K562 (cell line): Measurements from ENCODE around the gene CREG2. TPM values are rescaled to one million over a fixed set of nuclear protein-coding genes. Genes with fewer than 3 reads are reported as not detected.

Source experiments
- BRF1 ChIP-seq: IDR thresholded peaks from 3 replicates; pipeline ENCODE4 v1.6.1; 2011; ENCODE audit warnings: borderline replicate concordance, mild to moderate bottlenecking; ENCODE audit not compliant: insufficient read length; ENCODE audit errors: extremely low read depth
- CBX3 ChIP-seq, 2 experiments: IDR thresholded peaks; 1 replicate in 1 of 2; 2 replicates in 1 of 2; pipeline ENCODE4 v1.6.1; 2012; ENCODE audit warnings: inconsistent platforms in 2 of 2, low read length in 2 of 2, borderline replicate concordance in 1 of 2, control low read depth in 1 of 2
- GTF2A2 ChIP-seq: IDR thresholded peaks from 2 replicates; pipeline ENCODE4 v1.6.1; 2016; ENCODE audit warnings: mild to moderate bottlenecking, missing genetic modification characterization, missing compliant biosample characterization
- HCFC1 ChIP-seq: IDR thresholded peaks from 2 replicates; pipeline ENCODE4 v1.6.1; 2012; ENCODE audit warnings: low read depth, low read length, improper control_type of control experiment
- HEY1 ChIP-seq: fragments of 250-450 bp; sonication (Bioruptor Pico); IDR thresholded peaks from 2 replicates; pipeline ENCODE4 v1.5.0; 2020; ENCODE audit warnings: mild to moderate bottlenecking, moderate library complexity, borderline replicate concordance
- HMG20A ChIP-seq: fragments of 450-650 bp; formaldehyde crosslinking; conservative IDR thresholded peaks from 2 replicates; pipeline ENCODE4 v1.4.0; 2020; ENCODE audit warnings: mild to moderate bottlenecking, mixed read lengths
- KDM5B ChIP-seq: fragments of 200-600 bp; sonication (generic); IDR thresholded peaks from 2 replicates; pipeline ENCODE4 v1.6.1; 2012; ENCODE audit warnings: low read depth, mild to moderate bottlenecking, moderate library complexity, low read length, control low read depth, inconsistent platforms; ENCODE audit not compliant: insufficient replicate concordance
- MCM2 ChIP-seq: fragments of 450-650 bp; IDR thresholded peaks from 2 replicates; pipeline ENCODE4 v1.6.1; 2017; ENCODE audit warnings: low read depth, mild to moderate bottlenecking
- MIER1 ChIP-seq: fragments of 450-650 bp; IDR thresholded peaks from 2 replicates; pipeline ENCODE4 v1.6.1; 2016; ENCODE audit warnings: antibody characterized with exemption, mild to moderate bottlenecking, low read depth
- NRF1 ChIP-seq, 2 experiments: fragments of 450-650 bp; IDR thresholded peaks in 1 of 2; conservative IDR thresholded peaks in 1 of 2; 2 replicates each; pipeline ENCODE4 v1.6.1; 2014; ENCODE audit warnings: mild to moderate bottlenecking in 2 of 2
- SIN3B ChIP-seq: fragments of 450-650 bp; IDR thresholded peaks from 2 replicates; pipeline ENCODE4 v1.6.1; 2017; ENCODE audit warnings: low read depth, mild to moderate bottlenecking, moderate library complexity
- SPI1 ChIP-seq: IDR thresholded peaks from 2 replicates; pipeline ENCODE4 v1.6.1; 2011; ENCODE audit warnings: low read depth, low read length, control low read depth, borderline replicate concordance
- SRF ChIP-seq, 2 experiments: fragments of 250-450, 450-650 bp in 1 of 2; sonication (Bioruptor Pico) in 1 of 2; sonication (generic) in 1 of 2; formaldehyde crosslinking; IDR thresholded peaks; 2 replicates each; pipeline versions ENCODE4 v1.5.0 to v1.5.1; 2020 to 2022; ENCODE audit warnings: mild to moderate bottlenecking in 1 of 2, missing genetic modification reagents in 1 of 2
- TEAD2 ChIP-seq: fragments of 450-650 bp; IDR thresholded peaks from 2 replicates; pipeline ENCODE4 v1.6.1; 2016; ENCODE audit warnings: missing genetic modification characterization, control low read depth, missing compliant biosample characterization
- YBX1 ChIP-seq: fragments of 450-650 bp; IDR thresholded peaks from 2 replicates; pipeline ENCODE4 v1.7.1; 2016; ENCODE audit warnings: mild to moderate bottlenecking
- ZNF184 ChIP-seq: sonication (generic); formaldehyde crosslinking; IDR thresholded peaks from 2 replicates; pipeline ENCODE4 v1.5.0; 2020; ENCODE audit warnings: missing genetic modification reagents
- ZNF644 ChIP-seq: fragments of 200-800 bp; sonication (Bioruptor generic); IDR thresholded peaks from 2 replicates; pipeline ENCODE4 v1.6.1; 2016; ENCODE audit warnings: low read depth, missing genetic modification characterization, missing compliant biosample characterization
- polyA plus RNA-seq, 8 experiments: library from polyadenylated mRNA; depleted of rRNA in 4 of 8; stranded (reverse) in 5 of 8; unstranded in 3 of 8; fragments of >200 nt; fragmentation: Nextera tagmentation in 2 of 8; fragmentation: Illumina TruSeq in 1 of 8; extraction: Ambion mirVana in 2 of 8; extraction: Trizol in 1 of 8; gene quantifications; 2 replicates each; pipeline versions ENCODE4 v1.2.1 to v1.2.3, GENCODE V29; 2011 to 2014; ENCODE audit warnings: inconsistent platforms in 1 of 8, missing spikeins in 1 of 8
- total RNA-seq, 7 experiments: library from RNA; depleted of rRNA in 6 of 7; stranded (reverse); fragments of >200 nt in 6 of 7; fragmentation: Illumina TruSeq in 2 of 7; extraction: Trizol in 2 of 7; gene quantifications; 2 replicates each; pipeline versions ENCODE4 v1.2.1 to v1.2.3, GENCODE V29; 2011 to 2021; ENCODE audit warnings: low replicate concordance in 1 of 7
- TF ChIP-seq, protein P1 (sequence below): sonication (generic); formaldehyde crosslinking; IDR thresholded peaks from 2 replicates; pipeline ENCODE4 v1.8.0; 2022; ENCODE audit warnings: missing genetic modification reagents, mild to moderate bottlenecking, borderline replicate concordance
- TF ChIP-seq, protein P2 (sequence below): fragments of 450-650 bp; IDR thresholded peaks from one replicate; pipeline ENCODE4 v1.6.1; 2018; ENCODE audit warnings: mild to moderate bottlenecking, moderate library complexity; ENCODE audit not compliant: partially characterized antibody
- TF ChIP-seq, protein P3 (sequence below): IDR thresholded peaks from 2 replicates; pipeline ENCODE4 v1.6.1; 2011; ENCODE audit not compliant: insufficient read length; ENCODE audit errors: extremely low read depth
- TF ChIP-seq, protein P4 (sequence below): fragments of 200-400 bp; formaldehyde crosslinking; IDR thresholded peaks from 2 replicates; pipeline ENCODE4 v1.6.1; 2017; ENCODE audit warnings: mild to moderate bottlenecking, low read depth, low read length, moderate library complexity

Gene CREG2
- total and polyA plus RNA-seq, 9 of the 15 experiments (the other 6 are each of a cell fraction or from before 2014, with no cell fraction given) = not detected

DNA sequence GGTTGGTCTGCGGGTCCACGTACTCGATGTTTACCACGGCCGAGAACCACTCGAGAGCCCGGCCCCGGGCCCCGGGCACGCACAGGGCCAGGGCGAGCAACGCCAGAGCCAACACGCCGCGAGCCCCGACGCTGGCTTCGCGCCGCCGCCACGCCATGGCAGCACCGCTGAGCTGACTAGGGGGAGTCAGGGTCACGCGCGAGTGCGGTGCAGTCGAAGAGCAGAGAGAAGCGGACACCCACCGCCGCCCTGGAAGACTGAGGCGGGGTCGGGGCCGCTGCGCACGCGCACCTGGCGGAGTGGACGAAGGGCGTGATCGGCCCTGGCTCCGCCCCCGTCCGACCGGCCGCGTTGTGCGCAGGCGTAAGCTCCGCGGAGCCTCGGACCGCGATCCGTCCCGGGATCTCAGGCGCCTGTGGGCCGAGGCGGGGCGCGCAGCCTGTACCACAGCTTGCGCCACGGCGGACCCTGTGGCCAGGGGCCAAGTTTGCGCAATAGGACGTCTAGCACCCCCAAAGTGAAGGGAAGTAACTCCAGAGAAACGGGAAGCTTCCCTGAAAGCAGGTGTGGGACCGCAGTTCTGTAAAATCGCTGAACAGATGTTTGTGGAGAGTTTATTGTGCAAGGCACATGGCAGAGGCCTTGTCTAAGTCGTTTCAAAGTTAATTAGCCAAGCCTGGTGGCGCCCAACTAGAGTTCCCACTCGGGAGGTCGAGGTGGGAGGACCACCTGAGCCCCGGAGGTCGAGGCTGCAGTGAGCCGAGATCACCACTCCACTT lies 78.7 kb downstream of the CREG2 start, which contains the start of gene RNF149 (continued):
- TF ChIP-seq BRF1 (no peak), SIN3B (no peak), CBX3 (IDR thresholded peaks at IDR 0.05; ENCODE audit: borderline replicate concordance in 1 of 2, low read length in 2 of 2) (peak in 1 of 2 experiments; percentile 48; a peak in 1 of 3 replicates), SPI1 (peak; percentile 72; the same call in 1 of the 2 replicates), HMG20A (CRISPR knock-in tag) (no peak), ZNF644 (tag) (0 out of 2 replicates have a peak, but pooled peaks have one; percentile 31), ZNF184 (CRISPR knock-in tag) (no peak), MIER1 (0 out of 2 replicates have a peak, but pooled peaks have one; percentile 55), SRF (CRISPR knock-in tag; IDR thresholded peaks at IDR 0.05) (peak in 1 of 2 experiments; percentile 82; a peak in 2 of 4 replicates), KDM5B (peak; percentile 89), GTF2A2 (no peak), MCM2 (no peak), TEAD2 (tag) (no peak), HEY1 (CRISPR knock-in tag) (no peak), YBX1 (no peak), NRF1 (conservative IDR thresholded peaks at IDR 0.05 in 1 of 2, IDR thresholded peaks at IDR 0.05 in 1 of 2) (peak; percentile 99), HCFC1 (no peak)
- TF ChIP-seq, protein P1, sequence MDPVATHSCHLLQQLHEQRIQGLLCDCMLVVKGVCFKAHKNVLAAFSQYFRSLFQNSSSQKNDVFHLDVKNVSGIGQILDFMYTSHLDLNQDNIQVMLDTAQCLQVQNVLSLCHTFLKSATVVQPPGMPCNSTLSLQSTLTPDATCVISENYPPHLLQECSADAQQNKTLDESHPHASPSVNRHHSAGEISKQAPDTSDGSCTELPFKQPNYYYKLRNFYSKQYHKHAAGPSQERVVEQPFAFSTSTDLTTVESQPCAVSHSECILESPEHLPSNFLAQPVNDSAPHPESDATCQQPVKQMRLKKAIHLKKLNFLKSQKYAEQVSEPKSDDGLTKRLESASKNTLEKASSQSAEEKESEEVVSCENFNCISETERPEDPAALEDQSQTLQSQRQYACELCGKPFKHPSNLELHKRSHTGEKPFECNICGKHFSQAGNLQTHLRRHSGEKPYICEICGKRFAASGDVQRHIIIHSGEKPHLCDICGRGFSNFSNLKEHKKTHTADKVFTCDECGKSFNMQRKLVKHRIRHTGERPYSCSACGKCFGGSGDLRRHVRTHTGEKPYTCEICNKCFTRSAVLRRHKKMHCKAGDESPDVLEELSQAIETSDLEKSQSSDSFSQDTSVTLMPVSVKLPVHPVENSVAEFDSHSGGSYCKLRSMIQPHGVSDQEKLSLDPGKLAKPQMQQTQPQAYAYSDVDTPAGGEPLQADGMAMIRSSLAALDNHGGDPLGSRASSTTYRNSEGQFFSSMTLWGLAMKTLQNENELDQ = 0 out of 2 replicates have a peak, but pooled peaks have one; percentile 42
- TF ChIP-seq, protein P2, sequence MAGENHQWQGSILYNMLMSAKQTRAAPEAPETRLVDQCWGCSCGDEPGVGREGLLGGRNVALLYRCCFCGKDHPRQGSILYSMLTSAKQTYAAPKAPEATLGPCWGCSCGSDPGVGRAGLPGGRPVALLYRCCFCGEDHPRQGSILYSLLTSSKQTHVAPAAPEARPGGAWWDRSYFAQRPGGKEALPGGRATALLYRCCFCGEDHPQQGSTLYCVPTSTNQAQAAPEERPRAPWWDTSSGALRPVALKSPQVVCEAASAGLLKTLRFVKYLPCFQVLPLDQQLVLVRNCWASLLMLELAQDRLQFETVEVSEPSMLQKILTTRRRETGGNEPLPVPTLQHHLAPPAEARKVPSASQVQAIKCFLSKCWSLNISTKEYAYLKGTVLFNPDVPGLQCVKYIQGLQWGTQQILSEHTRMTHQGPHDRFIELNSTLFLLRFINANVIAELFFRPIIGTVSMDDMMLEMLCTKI = no peak
- TF ChIP-seq, protein P3, sequence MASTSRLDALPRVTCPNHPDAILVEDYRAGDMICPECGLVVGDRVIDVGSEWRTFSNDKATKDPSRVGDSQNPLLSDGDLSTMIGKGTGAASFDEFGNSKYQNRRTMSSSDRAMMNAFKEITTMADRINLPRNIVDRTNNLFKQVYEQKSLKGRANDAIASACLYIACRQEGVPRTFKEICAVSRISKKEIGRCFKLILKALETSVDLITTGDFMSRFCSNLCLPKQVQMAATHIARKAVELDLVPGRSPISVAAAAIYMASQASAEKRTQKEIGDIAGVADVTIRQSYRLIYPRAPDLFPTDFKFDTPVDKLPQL = no peak
- TF ChIP-seq, protein P4, sequence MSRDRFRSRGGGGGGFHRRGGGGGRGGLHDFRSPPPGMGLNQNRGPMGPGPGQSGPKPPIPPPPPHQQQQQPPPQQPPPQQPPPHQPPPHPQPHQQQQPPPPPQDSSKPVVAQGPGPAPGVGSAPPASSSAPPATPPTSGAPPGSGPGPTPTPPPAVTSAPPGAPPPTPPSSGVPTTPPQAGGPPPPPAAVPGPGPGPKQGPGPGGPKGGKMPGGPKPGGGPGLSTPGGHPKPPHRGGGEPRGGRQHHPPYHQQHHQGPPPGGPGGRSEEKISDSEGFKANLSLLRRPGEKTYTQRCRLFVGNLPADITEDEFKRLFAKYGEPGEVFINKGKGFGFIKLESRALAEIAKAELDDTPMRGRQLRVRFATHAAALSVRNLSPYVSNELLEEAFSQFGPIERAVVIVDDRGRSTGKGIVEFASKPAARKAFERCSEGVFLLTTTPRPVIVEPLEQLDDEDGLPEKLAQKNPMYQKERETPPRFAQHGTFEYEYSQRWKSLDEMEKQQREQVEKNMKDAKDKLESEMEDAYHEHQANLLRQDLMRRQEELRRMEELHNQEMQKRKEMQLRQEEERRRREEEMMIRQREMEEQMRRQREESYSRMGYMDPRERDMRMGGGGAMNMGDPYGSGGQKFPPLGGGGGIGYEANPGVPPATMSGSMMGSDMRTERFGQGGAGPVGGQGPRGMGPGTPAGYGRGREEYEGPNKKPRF = no peak
